ENCODE measurements around the gene ALDH1A3.

ALDH1A3 gene

GRCh38 chr15:100879464-100880138 lies at the start of gene ALDH1A3:
Gene ALDH1A3 (plus strand): TSS chr15:100879831. CDS start chr15:100879908, 77 bp downstream.
- Histone ChIP-seq H3K27me3 (ENCODE audit: insufficient read depth, insufficient read length) (peaks cover 75% of the 10 kb centered on the region), H3K36me3 (ENCODE audit: insufficient read depth, insufficient read length, low read length) (no peaks in the 10 kb centered on the region), H3K4me3 (ENCODE audit: insufficient read length, low read depth) (peak within 1 kb of the TSS; percentile 57), H3K9me3 (ENCODE audit: insufficient read depth, low read length) (no peaks in the 10 kb centered on the region), H3K9ac (ENCODE audit: insufficient read length, low read depth) (peak within 1 kb of the TSS; percentile 79), H3K4me1 (ENCODE audit: insufficient read depth, insufficient read length) (peaks cover 8% of the 10 kb centered on the region)
- TF ChIP-seq SUZ12 (IDR thresholded peaks at IDR 0.05; ENCODE audit: extremely low read depth, insufficient read depth, insufficient read length) (no peak), ZNF274 (IDR thresholded peaks at IDR 0.05; ENCODE audit: low read depth, low read length) (no peak), YY1 (IDR thresholded peaks at IDR 0.05; ENCODE audit: insufficient read depth, insufficient read length) (no peak)
- DNase-seq (ENCODE audit: low read depth, low spot score), result no peak

- no peaks in the 10 kb centered on the region for H3K9me3 ChIP-seq (ENCODE audit: insufficient read depth, low read length)
- no peak for DNase-seq (ENCODE audit: low read depth, low spot score)
- peaks cover 2% of the 10 kb centered on the region for H3K4me1 ChIP-seq (ENCODE audit: insufficient read depth, insufficient read length)
- no peaks in the 10 kb centered on the region for H3K27me3 ChIP-seq (ENCODE audit: insufficient read depth, insufficient read length)
- no peak overlapping the region for H3K4me3 ChIP-seq (ENCODE audit: insufficient read length, low read depth)
- H3K9ac ChIP-seq (ENCODE audit: insufficient read length, low read depth), result no peak overlapping the region
- H3K36me3 ChIP-seq (ENCODE audit: insufficient read depth, insufficient read length, low read length), result no peaks in the 10 kb centered on the region
- TF ChIP-seq YY1 (IDR thresholded peaks at IDR 0.05; ENCODE audit: insufficient read depth, insufficient read length), result no peak
- no peak for TF ChIP-seq ZNF274 (IDR thresholded peaks at IDR 0.05; ENCODE audit: low read depth, low read length)
- no peak for TF ChIP-seq SUZ12 (IDR thresholded peaks at IDR 0.05; ENCODE audit: extremely low read depth, insufficient read depth, insufficient read length)
Measured at GRCh38 chr15:100831467-100831866, 48.2 kb upstream of the ALDH1A3 start.

GRCh38 chr15:100832149-100832942 lies 47.3 kb upstream of the ALDH1A3 start:
- Histone ChIP-seq H3K27me3 (ENCODE audit: insufficient read depth, insufficient read length) (no peaks in the 10 kb centered on the region), H3K9me3 (ENCODE audit: insufficient read depth, low read length) (no peaks in the 10 kb centered on the region), H3K4me3 (ENCODE audit: insufficient read length, low read depth) (no peak overlapping the region), H3K9ac (ENCODE audit: insufficient read length, low read depth) (no peak overlapping the region), H3K36me3 (ENCODE audit: insufficient read depth, insufficient read length, low read length) (no peaks in the 10 kb centered on the region), H3K4me1 (ENCODE audit: insufficient read depth, insufficient read length) (peaks cover 2% of the 10 kb centered on the region)
- no peak for TF ChIP-seq YY1 (IDR thresholded peaks at IDR 0.05; ENCODE audit: insufficient read depth, insufficient read length)
- TF ChIP-seq ZNF274 (IDR thresholded peaks at IDR 0.05; ENCODE audit: low read depth, low read length), result no peak
- TF ChIP-seq SUZ12 (IDR thresholded peaks at IDR 0.05; ENCODE audit: extremely low read depth, insufficient read depth, insufficient read length), result no peak
- DNase-seq (ENCODE audit: low read depth, low spot score), result no peak

GRCh38 chr15:100833417-100834389 lies 45.9 kb upstream of the ALDH1A3 start:
- Histone ChIP-seq H3K4me3 (ENCODE audit: insufficient read length, low read depth) (no peak overlapping the region), H3K27me3 (ENCODE audit: insufficient read depth, insufficient read length) (no peaks in the 10 kb centered on the region), H3K9ac (ENCODE audit: insufficient read length, low read depth) (no peak overlapping the region), H3K9me3 (ENCODE audit: insufficient read depth, low read length) (no peaks in the 10 kb centered on the region), H3K4me1 (ENCODE audit: insufficient read depth, insufficient read length) (peaks cover 2% of the 10 kb centered on the region), H3K36me3 (ENCODE audit: insufficient read depth, insufficient read length, low read length) (no peaks in the 10 kb centered on the region)
- TF ChIP-seq SUZ12 (IDR thresholded peaks at IDR 0.05; ENCODE audit: extremely low read depth, insufficient read depth, insufficient read length) (no peak), ZNF274 (IDR thresholded peaks at IDR 0.05; ENCODE audit: low read depth, low read length) (no peak), YY1 (IDR thresholded peaks at IDR 0.05; ENCODE audit: insufficient read depth, insufficient read length) (no peak)
- no peak for DNase-seq (ENCODE audit: low read depth, low spot score)

- Histone ChIP-seq H3K4me1 (ENCODE audit: insufficient read depth, insufficient read length) (peaks cover 2% of the 10 kb centered on the region), H3K4me3 (ENCODE audit: insufficient read length, low read depth) (no peak overlapping the region), H3K9ac (ENCODE audit: insufficient read length, low read depth) (no peak overlapping the region), H3K36me3 (ENCODE audit: insufficient read depth, insufficient read length, low read length) (no peaks in the 10 kb centered on the region), H3K27me3 (ENCODE audit: insufficient read depth, insufficient read length) (no peaks in the 10 kb centered on the region), H3K9me3 (ENCODE audit: insufficient read depth, low read length) (no peaks in the 10 kb centered on the region)
- DNase-seq (ENCODE audit: low read depth, low spot score), result no peak
- no peak for TF ChIP-seq ZNF274 (IDR thresholded peaks at IDR 0.05; ENCODE audit: low read depth, low read length)
- no peak for TF ChIP-seq SUZ12 (IDR thresholded peaks at IDR 0.05; ENCODE audit: extremely low read depth, insufficient read depth, insufficient read length)
- no peak for TF ChIP-seq YY1 (IDR thresholded peaks at IDR 0.05; ENCODE audit: insufficient read depth, insufficient read length)
Measured at GRCh38 chr15:100834731-100835130, 44.9 kb upstream of the ALDH1A3 start.

GRCh38 chr15:100835636-100836035 lies 44.0 kb upstream of the ALDH1A3 start:
- H3K4me3 ChIP-seq (ENCODE audit: insufficient read length, low read depth), result no peak overlapping the region
- no peak for DNase-seq (ENCODE audit: low read depth, low spot score)
- no peaks in the 10 kb centered on the region for H3K27me3 ChIP-seq (ENCODE audit: insufficient read depth, insufficient read length)
- no peak overlapping the region for H3K9ac ChIP-seq (ENCODE audit: insufficient read length, low read depth)
- no peaks in the 10 kb centered on the region for H3K4me1 ChIP-seq (ENCODE audit: insufficient read depth, insufficient read length)
- no peak for TF ChIP-seq SUZ12 (IDR thresholded peaks at IDR 0.05; ENCODE audit: extremely low read depth, insufficient read depth, insufficient read length)
- no peak for TF ChIP-seq ZNF274 (IDR thresholded peaks at IDR 0.05; ENCODE audit: low read depth, low read length)
- no peak for TF ChIP-seq YY1 (IDR thresholded peaks at IDR 0.05; ENCODE audit: insufficient read depth, insufficient read length)
- no peaks in the 10 kb centered on the region for H3K36me3 ChIP-seq (ENCODE audit: insufficient read depth, insufficient read length, low read length)
- no peaks in the 10 kb centered on the region for H3K9me3 ChIP-seq (ENCODE audit: insufficient read depth, low read length)

Measured in NT2/D1 (cell line).